DOHH2 (cell line): ENCODE results near the gene KIRREL3.

ENCODE experiments used
- H3F3A ChIP-seq: fragments of 200-600 bp; sonication (generic), shearing (Covaris generic); 2 replicates; pipeline ENCODE4 v1.6.0; 2016; ENCODE audit warnings: antibody characterized with exemption, mild to moderate bottlenecking; ENCODE audit not compliant: control insufficient read depth, insufficient read depth
- H3K27ac ChIP-seq: fragments of 200-600 bp; sonication (generic); 2 replicates; pipeline ENCODE4 v1.5.1; 2014; ENCODE audit warnings: low read depth, mild to moderate bottlenecking, low read length, moderate library complexity
- H3K27me3 ChIP-seq: fragments of 200-600 bp; sonication (generic); 2 replicates; pipeline ENCODE4 v1.6.1; 2014; ENCODE audit warnings: mild to moderate bottlenecking, low read length, mixed read lengths; ENCODE audit not compliant: control insufficient read depth
- H3K36me3 ChIP-seq: fragments of 200-600 bp; sonication (generic); 2 replicates; pipeline ENCODE4 v1.6.1; 2014; ENCODE audit warnings: mild to moderate bottlenecking, low read length, moderate library complexity, mixed read lengths; ENCODE audit not compliant: control insufficient read depth
- H3K4me1 ChIP-seq: fragments of 200-600 bp; sonication (generic); 2 replicates; pipeline ENCODE4 v1.6.1; 2014; ENCODE audit warnings: mild to moderate bottlenecking, low read length, mixed read lengths; ENCODE audit not compliant: control insufficient read depth
- H3K4me2 ChIP-seq: fragments of 200-600 bp; sonication (generic); 2 replicates; pipeline ENCODE4 v1.6.0; 2014; ENCODE audit warnings: mild to moderate bottlenecking, low read length, moderate library complexity
- H3K4me3 ChIP-seq: fragments of 200-600 bp; sonication (generic); 2 replicates; pipeline ENCODE4 v1.5.1; 2014; ENCODE audit warnings: mild to moderate bottlenecking, low read length, mixed read lengths
- H3K79me2 ChIP-seq: fragments of 200-600 bp; sonication (generic); 2 replicates; pipeline ENCODE4 v1.6.1; 2014; ENCODE audit warnings: mild to moderate bottlenecking, low read length, mixed read lengths; ENCODE audit not compliant: control insufficient read depth
- H3K9me2 ChIP-seq: fragments of 200-600 bp; sonication (generic); replicated peaks from 2 replicates; pipeline ENCODE4 v1.6.1; 2014; ENCODE audit warnings: mild to moderate bottlenecking, low read length, mixed read lengths; ENCODE audit not compliant: control insufficient read depth
- H3K9me3 ChIP-seq: fragments of 200-600 bp; sonication (generic); 2 replicates; pipeline ENCODE4 v1.6.1; 2014; ENCODE audit warnings: antibody characterized with exemption, low read length, mixed read lengths; ENCODE audit not compliant: control insufficient read depth, insufficient read depth
- H4K20me1 ChIP-seq: fragments of 200-600 bp; sonication (generic); 2 replicates; pipeline ENCODE4 v1.6.0; 2014; ENCODE audit warnings: low read depth, mild to moderate bottlenecking, antibody characterized with exemption, low read length, moderate library complexity; ENCODE audit not compliant: control insufficient read depth, insufficient read depth
- EZH2phosphoT487 ChIP-seq: fragments of 200-600 bp; sonication (generic); IDR thresholded peaks from 2 replicates; pipeline ENCODE4 v1.6.1; 2017; ENCODE audit warnings: borderline replicate concordance, mild to moderate bottlenecking, antibody characterized with exemption, low read length, moderate library complexity, mixed read lengths
- TF ChIP-seq, protein P1 (sequence below): fragments of 200-600 bp; sonication (generic); IDR thresholded peaks from one replicate; pipeline ENCODE4 v1.5.1; 2014; ENCODE audit warnings: antibody characterized with exemption, mild to moderate bottlenecking, low read depth, low read length; ENCODE audit not compliant: poor library complexity, severe bottlenecking

Gene KIRREL3

DNA sequence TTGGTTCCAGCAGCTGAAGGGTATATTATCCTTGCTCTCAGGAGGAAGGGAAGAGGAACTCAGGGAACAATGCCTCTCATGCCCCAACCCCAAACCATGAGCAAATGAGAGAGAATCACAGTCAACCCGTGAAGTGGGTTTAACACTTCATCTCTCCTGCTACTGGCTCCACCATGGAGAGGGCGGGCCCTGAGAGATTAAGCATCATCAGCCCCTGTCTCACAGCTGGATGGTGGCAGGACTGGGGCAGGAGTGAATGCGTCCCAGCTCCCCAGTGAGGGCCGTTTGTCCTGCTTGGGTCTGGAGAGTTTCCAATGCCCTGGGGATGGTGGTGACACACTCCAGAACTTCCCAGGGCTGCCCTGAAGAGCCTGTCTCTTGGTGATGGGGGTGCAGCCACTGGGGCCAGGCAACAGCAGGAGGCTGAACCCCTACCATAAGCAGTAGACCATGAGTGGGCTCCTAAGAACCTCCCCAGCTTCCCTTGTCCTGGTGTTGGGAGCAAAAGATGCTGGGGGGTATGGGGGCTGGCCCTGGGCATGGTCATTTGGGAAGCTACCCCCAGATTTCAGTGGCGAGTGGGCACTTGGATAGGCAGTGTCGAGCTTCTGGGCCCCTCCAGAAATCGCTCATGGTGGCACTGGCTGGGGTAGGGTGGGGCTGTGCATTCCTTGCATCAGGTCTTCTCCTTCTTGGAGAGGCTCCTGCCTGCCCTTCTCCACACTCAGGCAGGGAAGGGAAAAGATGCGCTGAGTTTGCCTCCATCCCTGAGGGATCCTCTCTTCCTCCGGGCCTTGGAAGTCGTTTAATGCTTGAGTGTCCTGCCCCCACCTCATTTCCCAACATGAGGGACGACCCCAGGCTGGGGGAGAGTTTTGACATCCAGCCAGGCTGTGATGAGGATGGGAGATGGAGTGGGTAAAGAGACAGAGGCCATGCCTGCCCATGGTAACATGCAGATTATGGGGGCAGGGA, 487.5 kb downstream of the KIRREL3 start:
- no peak overlapping the region for H3K27ac ChIP-seq
- no peak overlapping the region for H3K4me3 ChIP-seq
- H3K4me1 ChIP-seq, result no peaks in the 10 kb centered on the region
- no peaks in the 10 kb centered on the region for H3K9me2 ChIP-seq
- no peaks in the 10 kb centered on the region for H3F3A ChIP-seq
- no peaks in the 10 kb centered on the region for H4K20me1 ChIP-seq
- no peaks in the 10 kb centered on the region; the same call in 1 of the 2 replicates for H3K27me3 ChIP-seq
- no peaks in the 10 kb centered on the region for H3K36me3 ChIP-seq
- no peak overlapping the region for H3K4me2 ChIP-seq
- TF ChIP-seq, protein P1, sequence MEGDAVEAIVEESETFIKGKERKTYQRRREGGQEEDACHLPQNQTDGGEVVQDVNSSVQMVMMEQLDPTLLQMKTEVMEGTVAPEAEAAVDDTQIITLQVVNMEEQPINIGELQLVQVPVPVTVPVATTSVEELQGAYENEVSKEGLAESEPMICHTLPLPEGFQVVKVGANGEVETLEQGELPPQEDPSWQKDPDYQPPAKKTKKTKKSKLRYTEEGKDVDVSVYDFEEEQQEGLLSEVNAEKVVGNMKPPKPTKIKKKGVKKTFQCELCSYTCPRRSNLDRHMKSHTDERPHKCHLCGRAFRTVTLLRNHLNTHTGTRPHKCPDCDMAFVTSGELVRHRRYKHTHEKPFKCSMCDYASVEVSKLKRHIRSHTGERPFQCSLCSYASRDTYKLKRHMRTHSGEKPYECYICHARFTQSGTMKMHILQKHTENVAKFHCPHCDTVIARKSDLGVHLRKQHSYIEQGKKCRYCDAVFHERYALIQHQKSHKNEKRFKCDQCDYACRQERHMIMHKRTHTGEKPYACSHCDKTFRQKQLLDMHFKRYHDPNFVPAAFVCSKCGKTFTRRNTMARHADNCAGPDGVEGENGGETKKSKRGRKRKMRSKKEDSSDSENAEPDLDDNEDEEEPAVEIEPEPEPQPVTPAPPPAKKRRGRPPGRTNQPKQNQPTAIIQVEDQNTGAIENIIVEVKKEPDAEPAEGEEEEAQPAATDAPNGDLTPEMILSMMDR, result no peak
- TF ChIP-seq EZH2phosphoT487, result no peak
- H3K79me2 ChIP-seq, result no peaks in the 10 kb centered on the region
- H3K9me3 ChIP-seq, result no peaks in the 10 kb centered on the region

DNA sequence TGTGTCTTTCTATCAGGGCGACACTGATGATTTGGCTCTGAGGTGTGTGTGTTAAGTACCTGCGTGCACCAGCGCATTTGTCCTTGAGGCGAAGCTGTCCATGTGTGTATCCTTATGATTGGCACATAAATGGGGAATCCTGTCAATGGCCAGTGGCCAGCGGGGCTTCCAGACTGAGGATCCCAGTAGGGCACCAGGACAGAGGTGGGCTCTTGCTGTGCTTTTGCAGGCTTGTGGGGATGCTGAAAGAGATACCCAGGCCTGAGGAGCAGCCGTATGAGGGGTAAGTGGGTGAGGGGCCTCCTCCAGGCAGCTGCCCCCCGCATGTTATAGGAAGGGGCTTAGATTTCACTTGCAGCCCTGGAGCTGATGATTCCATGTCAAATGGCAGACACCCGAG, 488.3 kb downstream of the KIRREL3 start:
- Histone ChIP-seq H3F3A (no peaks in the 10 kb centered on the region), H3K9me2 (no peaks in the 10 kb centered on the region), H4K20me1 (no peaks in the 10 kb centered on the region), H3K36me3 (no peaks in the 10 kb centered on the region), H3K4me2 (no peak overlapping the region), H3K27me3 (no peaks in the 10 kb centered on the region; the same call in 1 of the 2 replicates), H3K4me3 (no peak overlapping the region), H3K9me3 (no peaks in the 10 kb centered on the region), H3K27ac (no peak overlapping the region), H3K4me1 (no peaks in the 10 kb centered on the region), H3K79me2 (no peaks in the 10 kb centered on the region)
- TF ChIP-seq, protein P1, result no peak
- no peak for TF ChIP-seq EZH2phosphoT487

DNA sequence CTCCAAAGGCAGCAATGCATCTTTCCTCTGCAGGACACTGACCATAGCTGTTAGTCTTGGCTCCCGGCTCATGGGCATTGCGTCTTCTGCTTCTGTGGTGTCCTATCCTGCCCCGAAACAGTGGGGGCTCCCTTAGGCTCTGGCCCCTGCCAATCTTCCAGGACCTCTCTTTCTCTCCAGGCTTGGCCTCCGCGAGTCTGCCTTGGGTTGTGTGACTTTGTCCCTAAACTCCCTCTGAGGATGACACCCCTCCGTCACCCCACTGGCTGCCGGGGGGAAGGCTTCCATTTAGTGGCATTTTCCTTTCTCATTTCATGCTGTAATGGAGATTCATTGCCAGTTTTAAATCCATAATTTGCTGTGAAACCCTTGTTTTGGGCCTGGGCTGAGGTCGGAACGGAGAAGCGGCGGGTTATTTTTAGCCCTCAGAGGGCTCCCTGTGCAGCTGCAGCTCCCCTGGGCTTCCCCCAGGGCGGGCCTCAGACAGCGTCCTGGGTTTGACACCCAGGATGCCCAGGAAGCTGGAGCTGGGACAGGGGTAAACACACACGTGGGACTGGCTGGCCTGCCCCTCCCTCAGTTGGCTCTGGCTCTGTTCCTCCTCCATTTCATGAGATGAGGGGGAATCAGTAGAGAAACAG, 489.0 kb downstream of the KIRREL3 start:
- Histone ChIP-seq H3K4me2 (no peak overlapping the region), H3K9me3 (no peaks in the 10 kb centered on the region), H3K9me2 (no peaks in the 10 kb centered on the region), H3K27ac (no peak overlapping the region), H3K36me3 (no peaks in the 10 kb centered on the region), H4K20me1 (no peaks in the 10 kb centered on the region), H3K4me3 (no peak overlapping the region), H3F3A (no peaks in the 10 kb centered on the region), H3K27me3 (no peaks in the 10 kb centered on the region; the same call in 1 of the 2 replicates), H3K79me2 (no peaks in the 10 kb centered on the region), H3K4me1 (no peaks in the 10 kb centered on the region)
- TF ChIP-seq, protein P1, result no peak
- no peak for TF ChIP-seq EZH2phosphoT487
